ENCODE data around the gene TXNDC12.
A peak's percentile ranks its signal among the peaks of the same experiment; 100 is the strongest.
"Not testable (repeated sequence)": the region's sequence is repeated elsewhere in the genome, so short reads cannot be mapped to it uniquely, and the experiment has no call there.

Gene TXNDC12

DNA sequence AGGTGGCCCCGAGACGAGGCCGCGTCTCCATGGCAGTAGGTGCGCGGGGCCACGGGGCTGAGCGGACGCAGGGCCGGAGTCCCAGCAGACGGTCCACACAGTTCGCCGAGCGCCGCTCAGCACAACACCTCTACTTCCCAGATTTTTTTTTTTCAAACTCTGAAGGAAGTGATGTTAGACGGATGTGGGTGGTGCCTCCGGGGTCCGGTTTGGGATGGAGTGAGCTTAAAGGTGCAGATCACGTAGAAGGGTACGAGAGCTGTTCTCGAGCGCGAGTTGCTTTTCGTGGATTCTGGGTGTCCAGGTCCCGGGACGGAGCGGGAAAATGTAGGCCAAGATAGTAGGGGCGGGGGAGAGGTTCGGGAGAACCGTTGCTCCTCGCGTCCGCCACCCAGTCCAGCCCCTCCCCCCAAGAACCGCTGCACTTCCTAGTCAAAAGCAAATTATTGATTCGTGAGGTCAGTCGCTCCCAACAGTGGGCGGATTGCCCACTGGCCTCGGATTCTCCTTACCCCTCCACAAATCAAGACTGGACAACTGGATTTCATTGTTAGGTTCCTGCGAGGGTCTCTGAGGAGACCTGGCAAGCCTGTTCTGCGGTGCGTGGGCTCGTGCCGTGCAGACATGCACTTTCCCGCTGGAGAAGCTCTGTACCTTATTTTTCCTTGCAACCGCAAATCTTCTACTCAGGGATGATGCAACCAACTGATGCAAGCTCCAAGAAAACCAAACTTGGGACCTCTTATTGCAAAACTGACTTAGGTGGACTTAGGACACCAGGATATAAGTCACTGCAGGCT, at the start of gene TXNDC12:
TXNDC12 (minus strand) TSS at position 126 of the 800 bp plus-strand sequence; CDS start at position 31, 95 bp downstream.
- Histone ChIP-seq H3K27ac (peak within 1 kb of the TSS; percentile 97), H3K9ac (ENCODE audit: insufficient read length) (peak within 1 kb of the TSS; percentile 90), H3K36me3 (ENCODE audit: insufficient read depth, low read length) (peaks cover 35% of the 10 kb centered on the region), H3K9me3 (ENCODE audit: low read depth, low read length) (no peaks in the 10 kb centered on the region), H3K4me3 (peak within 1 kb of the TSS; percentile 93)
- DNase-seq (ENCODE audit: low read depth, low spot score), result peak; percentile 81
- TF ChIP-seq POLR2AphosphoS5 (IDR thresholded peaks at IDR 0.05; ENCODE audit: borderline replicate concordance, low read depth, low read length) (peak; percentile 94), FOXP2 (optimal IDR thresholded peaks at IDR 0.05; ENCODE audit: control extremely low read depth, extremely low read length, insufficient read depth) (no peak)

DNA sequence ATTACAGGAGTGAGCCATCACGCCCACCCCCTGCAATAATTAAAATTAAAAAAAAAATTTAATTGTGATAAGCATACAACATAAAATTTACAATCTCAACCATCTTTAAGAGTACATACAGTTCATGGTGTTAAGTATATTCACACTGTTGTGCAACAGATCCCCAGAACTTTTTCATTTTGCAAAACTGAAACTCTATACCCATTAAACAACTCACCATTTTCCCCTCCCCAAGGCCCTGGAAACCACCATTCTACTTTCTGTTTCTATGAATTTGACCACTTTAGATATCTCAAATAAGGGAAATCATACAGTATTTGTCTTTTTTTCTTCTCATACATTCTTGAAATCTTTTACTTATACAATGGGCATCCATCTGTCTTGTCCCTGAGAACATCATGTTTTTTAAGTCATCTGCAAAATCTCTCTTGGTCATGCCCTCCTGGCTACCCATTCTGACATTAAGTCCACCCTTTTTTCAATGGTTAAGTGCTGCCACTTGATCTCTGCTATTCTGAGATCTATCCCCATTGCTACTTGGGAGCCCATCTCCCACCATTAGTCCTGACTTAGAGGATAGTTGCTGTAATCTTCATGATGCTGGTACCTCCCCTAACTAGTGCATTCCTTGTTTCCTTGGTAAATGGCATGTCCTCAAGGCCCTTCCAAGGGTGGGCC, 47.5 kb upstream of the TXNDC12 start:
- H3K27ac ChIP-seq, result no peak overlapping the region
- no peak for TF ChIP-seq FOXP2 (optimal IDR thresholded peaks at IDR 0.05; ENCODE audit: control extremely low read depth, extremely low read length, insufficient read depth)
- no peak for TF ChIP-seq EZH2 (IDR thresholded peaks at IDR 0.05)
- no peak for TF ChIP-seq POLR2AphosphoS5 (IDR thresholded peaks at IDR 0.05; ENCODE audit: borderline replicate concordance, low read depth, low read length)
- no peak overlapping the region for H3K4me3 ChIP-seq
- H3K36me3 ChIP-seq (ENCODE audit: insufficient read depth, low read length), result no peaks in the 10 kb centered on the region
- no peak overlapping the region for H3K9ac ChIP-seq (ENCODE audit: insufficient read length)
- H3K9me3 ChIP-seq (ENCODE audit: low read depth, low read length), result no peaks in the 10 kb centered on the region
- DNase-seq (ENCODE audit: low read depth, low spot score), result no peak

DNA sequence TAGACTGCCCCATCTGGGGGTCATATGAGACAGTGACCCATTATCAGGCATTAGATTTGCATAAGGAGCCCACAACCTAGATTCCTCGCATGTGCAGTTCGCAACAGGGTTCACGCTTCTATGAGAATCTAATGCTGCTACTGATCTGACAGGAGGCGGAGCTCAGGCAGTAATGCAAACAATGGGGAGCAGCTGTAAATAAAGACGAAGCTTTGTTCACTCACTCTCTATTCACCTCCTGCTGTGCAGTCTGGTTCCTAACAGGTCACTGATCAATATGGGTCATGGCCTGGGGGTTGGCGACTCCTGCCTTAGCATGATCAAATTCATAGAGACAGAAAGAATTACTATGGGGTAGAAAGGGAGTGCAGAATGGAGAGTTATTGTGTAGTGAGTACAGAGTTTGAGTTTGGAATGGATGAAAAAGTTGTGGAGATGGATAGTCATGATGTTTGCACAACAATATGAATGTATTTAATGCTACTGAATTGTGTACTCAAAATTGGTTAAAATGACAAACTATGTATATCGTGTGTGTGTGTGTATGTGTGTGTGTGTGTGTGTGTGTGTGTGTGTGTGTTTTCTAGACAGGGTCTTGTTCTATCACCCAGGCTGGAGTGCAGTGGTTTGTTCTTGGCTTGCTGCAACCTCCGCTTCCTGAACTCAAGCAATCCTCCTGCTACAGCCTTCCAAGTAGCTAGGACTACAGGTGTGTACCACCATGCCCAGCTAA, 43.3 kb upstream of the TXNDC12 start:
- no peak for TF ChIP-seq FOXP2 (optimal IDR thresholded peaks at IDR 0.05; ENCODE audit: control extremely low read depth, extremely low read length, insufficient read depth)
- TF ChIP-seq EZH2 (IDR thresholded peaks at IDR 0.05), result no peak
- TF ChIP-seq POLR2AphosphoS5 (IDR thresholded peaks at IDR 0.05; ENCODE audit: borderline replicate concordance, low read depth, low read length), result no peak
- no peak for DNase-seq (ENCODE audit: low read depth, low spot score)
- no peaks in the 10 kb centered on the region for H3K36me3 ChIP-seq (ENCODE audit: insufficient read depth, low read length)
- H3K9me3 ChIP-seq (ENCODE audit: low read depth, low read length), result no peaks in the 10 kb centered on the region
- no peak overlapping the region for H3K4me3 ChIP-seq
- H3K9ac ChIP-seq (ENCODE audit: insufficient read length), result no peak overlapping the region
- H3K27ac ChIP-seq, result no peak overlapping the region

DNA sequence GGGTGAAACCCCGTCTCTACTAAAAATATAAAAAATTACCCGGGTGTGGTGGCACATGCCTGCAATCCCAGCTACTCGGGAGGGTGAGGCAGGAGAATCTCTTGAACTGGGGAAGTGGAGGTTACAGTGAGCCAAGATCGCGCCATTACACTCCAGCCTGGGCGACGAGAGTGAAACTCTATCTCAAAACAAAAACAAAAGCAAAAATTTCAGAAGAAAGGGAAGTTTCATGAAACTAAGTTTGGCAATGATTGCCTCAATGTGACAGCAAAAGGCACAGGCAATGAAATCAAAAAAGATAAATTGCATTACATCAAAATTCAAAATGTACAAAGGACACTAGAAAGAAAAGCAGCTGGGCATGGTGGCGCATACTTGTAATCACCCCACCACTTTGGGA, 41.2 kb upstream of the TXNDC12 start:
- DNase-seq (ENCODE audit: low read depth, low spot score), result no peak
- H3K4me3 ChIP-seq, result no peak overlapping the region
- H3K36me3 ChIP-seq (ENCODE audit: insufficient read depth, low read length), result peaks cover 3% of the 10 kb centered on the region
- no peak for TF ChIP-seq FOXP2 (optimal IDR thresholded peaks at IDR 0.05; ENCODE audit: control extremely low read depth, extremely low read length, insufficient read depth)
- TF ChIP-seq EZH2 (IDR thresholded peaks at IDR 0.05), result no peak
- TF ChIP-seq POLR2AphosphoS5 (IDR thresholded peaks at IDR 0.05; ENCODE audit: borderline replicate concordance, low read depth, low read length), result no peak
- no peak overlapping the region for H3K27ac ChIP-seq
- no peak overlapping the region for H3K9ac ChIP-seq (ENCODE audit: insufficient read length)
- no peaks in the 10 kb centered on the region for H3K9me3 ChIP-seq (ENCODE audit: low read depth, low read length)

DNA sequence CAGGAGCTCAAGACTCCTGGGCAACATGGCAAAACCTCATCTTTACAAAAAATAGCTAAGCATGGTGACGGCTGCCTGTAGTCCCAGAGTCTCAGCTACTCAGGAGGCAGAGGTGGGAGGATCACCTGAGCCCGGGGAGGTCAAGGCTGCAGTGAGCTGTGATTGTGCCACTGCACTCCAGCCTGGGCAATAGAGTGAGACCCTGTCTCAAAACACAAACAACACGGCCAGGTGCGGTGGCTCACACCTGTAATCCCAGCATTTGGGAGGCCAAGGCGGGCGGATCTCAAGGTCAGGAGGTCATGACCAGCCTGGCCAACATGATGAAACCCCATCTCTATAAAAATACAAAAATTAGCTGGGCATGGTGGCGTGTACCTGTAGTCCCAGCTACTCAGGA, 39.3 kb upstream of the TXNDC12 start:
- not testable (repeated sequence) for DNase-seq (ENCODE audit: low read depth, low spot score); H3K9ac ChIP-seq (ENCODE audit: insufficient read length); H3K27ac ChIP-seq; H3K9me3 ChIP-seq (ENCODE audit: low read depth, low read length); H3K4me3 ChIP-seq
- peaks cover 21% of the 10 kb centered on the region for H3K36me3 ChIP-seq (ENCODE audit: insufficient read depth, low read length)

DNA sequence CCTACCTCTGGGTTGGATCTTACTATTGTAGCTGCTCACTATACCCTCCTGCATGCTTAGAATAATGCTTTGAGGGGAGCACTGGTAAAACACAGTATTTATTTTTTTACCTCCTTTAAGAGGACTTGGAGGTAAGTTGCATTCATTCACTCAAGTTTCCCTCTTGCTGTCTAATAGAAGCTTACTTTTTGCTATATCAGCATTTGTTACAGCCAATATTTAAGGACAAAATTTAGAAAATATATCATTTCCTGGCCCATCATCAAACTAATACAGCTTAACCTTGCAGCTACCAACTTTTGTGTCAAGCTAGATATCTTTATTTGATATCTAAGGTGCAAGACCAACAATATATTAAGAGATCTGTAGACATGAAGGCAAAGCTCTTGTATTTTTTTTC, 32.9 kb upstream of the TXNDC12 start:
- not testable (repeated sequence) for H3K4me3 ChIP-seq; DNase-seq (ENCODE audit: low read depth, low spot score); H3K9me3 ChIP-seq (ENCODE audit: low read depth, low read length); H3K27ac ChIP-seq; H3K9ac ChIP-seq (ENCODE audit: insufficient read length)
- H3K36me3 ChIP-seq (ENCODE audit: insufficient read depth, low read length), result peaks cover 65% of the 10 kb centered on the region

DNA sequence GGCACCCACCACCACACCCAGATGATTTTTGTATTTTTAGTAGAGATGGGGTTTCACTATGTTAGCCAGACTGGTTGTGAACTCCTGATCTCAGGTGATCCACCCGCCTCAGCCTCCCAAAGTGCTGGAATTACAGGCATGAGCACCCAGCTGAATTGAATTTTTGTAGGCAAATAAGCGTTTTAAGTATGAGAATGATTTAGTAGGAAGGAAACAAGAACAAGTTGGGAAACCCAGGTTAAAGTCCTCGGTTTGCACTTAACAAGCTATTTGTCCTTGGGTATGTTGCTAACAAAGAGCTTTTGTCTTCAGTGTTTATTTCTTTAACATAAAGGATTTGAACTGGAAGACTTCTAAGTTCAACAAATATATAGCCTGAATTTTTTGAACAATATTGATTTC, 25.0 kb upstream of the TXNDC12 start:
- DNase-seq (ENCODE audit: low read depth, low spot score), result no peak
- H3K9ac ChIP-seq (ENCODE audit: insufficient read length), result no peak overlapping the region
- H3K4me3 ChIP-seq, result no peak overlapping the region
- H3K27ac ChIP-seq, result 0 out of 2 replicates have a peak overlapping the region, but pooled peaks have one; percentile 2
- no peaks in the 10 kb centered on the region for H3K9me3 ChIP-seq (ENCODE audit: low read depth, low read length)
- TF ChIP-seq EZH2 (IDR thresholded peaks at IDR 0.05) (no peak), POLR2AphosphoS5 (IDR thresholded peaks at IDR 0.05; ENCODE audit: borderline replicate concordance, low read depth, low read length) (no peak), FOXP2 (optimal IDR thresholded peaks at IDR 0.05; ENCODE audit: control extremely low read depth, extremely low read length, insufficient read depth) (no peak)
- peaks cover 49% of the 10 kb centered on the region for H3K36me3 ChIP-seq (ENCODE audit: insufficient read depth, low read length)

DNA sequence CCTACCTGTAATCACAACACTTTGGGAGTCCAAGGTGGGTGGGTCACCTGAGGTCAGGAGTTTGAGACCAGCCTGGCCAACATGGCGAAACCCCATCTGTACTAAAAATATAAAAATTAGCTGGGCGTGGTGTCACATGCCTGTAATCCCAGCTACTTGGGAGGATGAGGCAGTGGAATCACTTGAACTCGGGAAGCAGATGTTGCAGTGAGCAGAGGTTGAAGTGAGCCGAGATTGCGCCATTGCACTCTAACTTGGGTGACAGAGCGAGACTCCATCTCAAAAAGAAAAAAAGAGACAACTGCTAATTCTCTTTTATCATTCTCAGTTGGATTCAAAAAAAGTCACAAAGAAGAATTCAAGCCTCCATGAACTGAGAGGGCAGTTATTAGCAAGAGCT, 22.3 kb upstream of the TXNDC12 start:
- not testable (repeated sequence) for H3K27ac ChIP-seq; H3K4me3 ChIP-seq; H3K9me3 ChIP-seq (ENCODE audit: low read depth, low read length); H3K9ac ChIP-seq (ENCODE audit: insufficient read length); DNase-seq (ENCODE audit: low read depth, low spot score)
- H3K36me3 ChIP-seq (ENCODE audit: insufficient read depth, low read length), result peaks cover 42% of the 10 kb centered on the region

All from SK-N-MC (cell line).